Fibroblast of skin of left biceps (primary cell): ENCODE results near the gene FAM210A.

Experiments
- DNase-seq, 2 experiments: peaks; one replicate each; pipeline ENCODE4 v3.0.0-alpha.2; 2013; ENCODE audit warnings: low read depth in 2 of 2

Gene FAM210A

GRCh38 chr18:13621886-13622619 is 104.3 kb downstream of the FAM210A start:
- DNase-seq: no peak

- no peak for DNase-seq
Measured at GRCh38 chr18:13621446-13621849, 104.9 kb downstream of the FAM210A start.

- no peak for DNase-seq
Measured at GRCh38 chr18:13620818-13621445, 105.4 kb downstream of the FAM210A start.

- DNase-seq: no peak
Measured at GRCh38 chr18:13620206-13620672, 106.1 kb downstream of the FAM210A start.

GRCh38 chr18:13619505-13620205 is 106.7 kb downstream of the FAM210A start:
- DNase-seq: no peak

GRCh38 chr18:13618760-13619438 is 107.5 kb downstream of the FAM210A start:
- DNase-seq: no peak

- DNase-seq: no peak
Measured at GRCh38 chr18:13617826-13618515, 108.4 kb downstream of the FAM210A start.

- DNase-seq: no peak
Measured at GRCh38 chr18:13616525-13617035, 109.8 kb downstream of the FAM210A start.

- DNase-seq: no peak
Measured at GRCh38 chr18:13616041-13616440, 110.3 kb downstream of the FAM210A start.

- no peak for DNase-seq
Measured at GRCh38 chr18:13615432-13615861, 110.9 kb downstream of the FAM210A start.

- DNase-seq: no peak
Measured at GRCh38 chr18:13614641-13615288, 111.6 kb downstream of the FAM210A start.

GRCh38 chr18:13613591-13614501 is 112.5 kb downstream of the FAM210A start:
- DNase-seq: no peak
